Measurements from ENCODE around the gene PPIL4.
"Not testable (repeated sequence)": the region's sequence is repeated elsewhere in the genome, so short reads cannot be mapped to it uniquely, and the experiment has no call there.

Gene PPIL4

DNA sequence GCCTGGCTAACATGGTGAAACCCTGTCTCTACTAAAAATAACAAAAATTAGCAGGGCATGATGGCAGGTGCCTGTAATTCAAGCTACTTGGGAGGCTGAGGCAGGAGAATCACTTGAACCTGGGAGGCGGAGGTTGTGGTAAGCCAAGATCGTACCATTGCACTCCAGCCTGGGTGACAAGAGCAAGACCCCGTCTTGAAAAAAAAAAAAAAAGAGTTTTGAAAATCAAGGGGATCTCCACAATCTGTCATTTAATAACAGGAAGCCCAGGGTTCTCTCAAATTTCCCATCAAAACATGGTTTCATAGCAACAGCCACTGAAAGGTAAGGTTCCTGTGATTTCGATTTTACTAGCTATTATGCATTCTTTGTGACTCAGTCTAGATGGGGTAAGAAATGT is 51.0 kb downstream of the PPIL4 start:
- H3K27me3 ChIP-seq (ENCODE audit: control insufficient read depth, insufficient read depth, low read length); H3K4me3 ChIP-seq (ENCODE audit: low read length); H3K36me3 ChIP-seq (ENCODE audit: control insufficient read depth, low read depth, low read length); H3K27ac ChIP-seq (ENCODE audit: low read length); H3K4me1 ChIP-seq (ENCODE audit: control insufficient read depth, low read depth, low read length); H3K9ac ChIP-seq (ENCODE audit: low read length); H3K9me3 ChIP-seq (ENCODE audit: control insufficient read depth, low read depth, low read length): not testable (repeated sequence)

DNA sequence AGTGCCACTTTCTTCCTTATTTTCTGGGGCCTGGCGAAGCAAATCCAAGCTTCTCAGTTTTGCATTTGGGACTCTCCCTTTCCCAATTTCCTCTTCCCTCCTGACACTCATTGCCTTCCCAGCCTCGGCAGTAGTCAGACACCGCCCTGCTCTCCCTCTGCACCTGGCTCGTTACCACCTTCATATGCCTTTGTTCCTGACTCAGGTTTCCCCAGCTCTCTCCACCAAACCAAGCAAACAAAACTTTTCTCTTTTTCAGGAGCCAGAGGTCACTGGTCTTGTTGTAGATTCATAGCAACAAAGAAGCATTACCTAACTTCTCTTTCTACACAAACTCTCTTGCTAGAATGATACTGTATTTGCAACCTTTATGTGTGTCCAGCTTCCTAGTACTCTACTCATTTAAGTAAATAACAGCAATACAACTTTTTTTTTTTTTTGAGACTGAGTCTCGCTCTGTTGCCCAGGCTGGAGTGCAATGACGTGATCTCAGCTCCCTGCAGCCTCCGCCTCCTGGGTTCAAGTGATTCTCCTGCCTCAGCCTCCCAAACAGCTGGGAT is 52.0 kb downstream of the PPIL4 start:
- Histone ChIP-seq H3K36me3 (ENCODE audit: control insufficient read depth, low read depth, low read length) (no peaks in the 10 kb centered on the region), H3K9me3 (ENCODE audit: control insufficient read depth, low read depth, low read length) (no peaks in the 10 kb centered on the region), H3K27ac (ENCODE audit: low read length) (no peak overlapping the region), H3K4me1 (ENCODE audit: control insufficient read depth, low read depth, low read length) (no peaks in the 10 kb centered on the region), H3K4me3 (ENCODE audit: low read length) (no peak overlapping the region), H3K27me3 (ENCODE audit: control insufficient read depth, insufficient read depth, low read length) (no peaks in the 10 kb centered on the region), H3K9ac (ENCODE audit: low read length) (no peak overlapping the region)

GRCh38 chr6:149492798-149493343 is 53.0 kb downstream of the PPIL4 start:
- no peak overlapping the region for H3K27ac ChIP-seq (ENCODE audit: low read length)
- no peak overlapping the region for H3K9ac ChIP-seq (ENCODE audit: low read length)
- no peaks in the 10 kb centered on the region for H3K4me1 ChIP-seq (ENCODE audit: control insufficient read depth, low read depth, low read length)
- H3K36me3 ChIP-seq (ENCODE audit: control insufficient read depth, low read depth, low read length) = no peaks in the 10 kb centered on the region
- no peak overlapping the region for H3K4me3 ChIP-seq (ENCODE audit: low read length)
- H3K27me3 ChIP-seq (ENCODE audit: control insufficient read depth, insufficient read depth, low read length) = no peaks in the 10 kb centered on the region
- no peaks in the 10 kb centered on the region for H3K9me3 ChIP-seq (ENCODE audit: control insufficient read depth, low read depth, low read length)

DNA sequence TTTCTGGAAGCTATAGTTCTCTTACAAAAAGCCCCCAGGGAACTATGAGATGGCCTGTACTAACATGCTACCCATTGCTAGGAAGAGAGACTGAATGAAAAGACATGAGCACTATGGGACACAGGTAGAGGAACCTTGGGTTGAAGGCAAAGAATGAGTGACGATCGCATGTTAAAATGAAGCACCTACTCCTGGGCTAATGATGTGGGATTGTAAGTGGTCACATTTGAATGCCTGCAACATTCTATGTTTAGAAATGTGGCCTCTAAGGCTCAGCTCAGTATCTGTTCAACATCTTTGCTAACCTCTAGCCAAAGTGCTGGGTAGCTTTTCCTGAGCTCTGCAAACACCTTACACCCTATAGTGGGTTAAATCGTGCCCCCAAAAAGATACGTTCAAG is 55.9 kb downstream of the PPIL4 start:
- H3K36me3 ChIP-seq (ENCODE audit: control insufficient read depth, low read depth, low read length) = no peaks in the 10 kb centered on the region
- no peak overlapping the region for H3K27ac ChIP-seq (ENCODE audit: low read length)
- H3K9ac ChIP-seq (ENCODE audit: low read length) = no peak overlapping the region
- no peaks in the 10 kb centered on the region for H3K4me1 ChIP-seq (ENCODE audit: control insufficient read depth, low read depth, low read length)
- H3K4me3 ChIP-seq (ENCODE audit: low read length) = no peak overlapping the region
- H3K27me3 ChIP-seq (ENCODE audit: control insufficient read depth, insufficient read depth, low read length) = no peaks in the 10 kb centered on the region
- H3K9me3 ChIP-seq (ENCODE audit: control insufficient read depth, low read depth, low read length) = no peaks in the 10 kb centered on the region

GRCh38 chr6:149488815-149489214 is 57.0 kb downstream of the PPIL4 start:
- H3K9me3 ChIP-seq (ENCODE audit: control insufficient read depth, low read depth, low read length) = no peaks in the 10 kb centered on the region
- no peak overlapping the region for H3K27ac ChIP-seq (ENCODE audit: low read length)
- no peaks in the 10 kb centered on the region for H3K36me3 ChIP-seq (ENCODE audit: control insufficient read depth, low read depth, low read length)
- no peak overlapping the region for H3K4me3 ChIP-seq (ENCODE audit: low read length)
- H3K27me3 ChIP-seq (ENCODE audit: control insufficient read depth, insufficient read depth, low read length) = no peaks in the 10 kb centered on the region
- no peaks in the 10 kb centered on the region for H3K4me1 ChIP-seq (ENCODE audit: control insufficient read depth, low read depth, low read length)
- H3K9ac ChIP-seq (ENCODE audit: low read length) = no peak overlapping the region

DNA sequence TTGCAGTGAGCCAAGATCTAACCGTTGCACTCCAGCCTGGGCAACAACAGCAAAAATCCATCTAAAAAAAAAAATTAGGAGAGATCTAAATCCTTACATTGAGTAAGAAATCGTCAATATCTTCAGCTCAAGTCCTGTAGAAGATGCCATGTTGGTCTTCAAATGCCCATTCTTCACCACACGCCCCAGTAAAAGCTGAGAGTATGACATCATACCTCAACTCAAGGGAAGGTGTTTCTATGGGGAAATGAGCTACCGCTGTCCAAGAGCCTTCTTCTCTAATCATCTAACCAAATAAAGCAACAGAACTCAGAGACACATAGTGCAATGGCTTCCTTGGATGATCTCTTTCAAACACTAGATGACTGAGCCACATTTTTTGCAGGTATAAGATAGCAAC is 58.5 kb downstream of the PPIL4 start:
- no peaks in the 10 kb centered on the region for H3K9me3 ChIP-seq (ENCODE audit: control insufficient read depth, low read depth, low read length)
- H3K27me3 ChIP-seq (ENCODE audit: control insufficient read depth, insufficient read depth, low read length) = no peaks in the 10 kb centered on the region
- no peak overlapping the region for H3K4me3 ChIP-seq (ENCODE audit: low read length)
- H3K9ac ChIP-seq (ENCODE audit: low read length) = no peak overlapping the region
- no peaks in the 10 kb centered on the region for H3K36me3 ChIP-seq (ENCODE audit: control insufficient read depth, low read depth, low read length)
- H3K27ac ChIP-seq (ENCODE audit: low read length) = no peak overlapping the region
- no peaks in the 10 kb centered on the region for H3K4me1 ChIP-seq (ENCODE audit: control insufficient read depth, low read depth, low read length)

DNA sequence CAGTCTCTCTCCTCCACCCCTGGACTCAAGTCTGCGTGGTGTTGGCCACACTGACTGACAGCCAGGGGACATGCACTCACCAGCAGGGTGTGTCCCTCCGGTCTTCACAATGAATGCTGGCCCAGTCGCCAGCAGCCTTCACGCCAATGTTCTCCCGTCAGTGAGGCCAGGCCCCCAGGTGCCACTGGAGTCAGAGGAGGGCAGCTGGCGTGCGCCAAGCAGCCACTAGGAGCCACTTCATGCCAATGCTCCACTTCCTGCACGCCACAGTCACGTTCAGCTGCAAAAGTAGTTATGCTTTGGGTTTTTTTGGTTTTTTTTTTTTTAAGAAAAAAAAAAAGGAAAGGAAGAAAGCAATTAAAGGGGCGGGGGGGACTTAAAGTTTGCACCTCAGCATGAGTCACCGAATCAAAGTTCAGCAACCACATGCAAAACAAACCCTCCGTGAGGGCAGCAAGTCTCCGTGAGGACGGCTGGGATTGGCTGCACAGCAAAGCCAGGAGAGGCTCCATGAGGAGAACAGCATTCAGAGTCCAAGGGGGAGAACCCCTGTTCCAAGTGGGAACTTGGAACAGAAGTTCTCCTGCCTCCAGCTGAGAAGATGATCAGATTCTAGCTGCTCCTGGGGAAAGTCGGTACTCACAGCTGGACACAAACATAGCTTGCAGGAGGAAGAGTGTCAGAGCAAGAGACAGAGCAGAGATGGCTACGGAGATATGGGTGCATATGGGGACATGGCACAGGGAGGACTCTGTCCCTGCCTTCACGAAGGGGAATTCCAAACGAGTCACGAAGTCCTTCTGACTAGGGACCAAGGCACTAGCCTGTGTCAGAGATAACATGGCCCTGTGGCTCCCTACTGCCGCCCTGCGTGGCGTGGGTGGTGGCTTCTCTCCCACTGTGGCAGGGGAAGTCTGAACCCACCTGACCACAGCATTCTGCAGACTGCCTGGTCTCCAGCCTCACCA is 60.8 kb downstream of the PPIL4 start, which contains the start of gene ZC3H12D:
Gene ZC3H12D (minus strand): TSS at position 282 of the 968 bp plus-strand sequence. CDS start 10,471 bp downstream, outside the sequence.
- Histone ChIP-seq H3K27ac (ENCODE audit: low read length) (no peak within 1 kb of the TSS), H3K4me3 (ENCODE audit: low read length) (no peak within 1 kb of the TSS), H3K9ac (ENCODE audit: low read length) (no peak within 1 kb of the TSS)

GRCh38 chr6:149483849-149484655 is 61.8 kb downstream of the PPIL4 start:
- H3K9me3 ChIP-seq (ENCODE audit: control insufficient read depth, low read depth, low read length) = no peaks in the 10 kb centered on the region
- no peak overlapping the region for H3K9ac ChIP-seq (ENCODE audit: low read length)
- H3K27ac ChIP-seq (ENCODE audit: low read length) = no peak overlapping the region
- no peak overlapping the region for H3K4me3 ChIP-seq (ENCODE audit: low read length)
- no peaks in the 10 kb centered on the region for H3K4me1 ChIP-seq (ENCODE audit: control insufficient read depth, low read depth, low read length)
- no peaks in the 10 kb centered on the region for H3K27me3 ChIP-seq (ENCODE audit: control insufficient read depth, insufficient read depth, low read length)
- H3K36me3 ChIP-seq (ENCODE audit: control insufficient read depth, low read depth, low read length) = no peaks in the 10 kb centered on the region

More for the DNA sequence above, 60.8 kb downstream of the PPIL4 start, which contains the start of gene ZC3H12D:
- no peaks in the 10 kb centered on the region for H3K4me1 ChIP-seq (ENCODE audit: control insufficient read depth, low read depth, low read length)
- H3K27me3 ChIP-seq (ENCODE audit: control insufficient read depth, insufficient read depth, low read length) = no peaks in the 10 kb centered on the region
- no peaks in the 10 kb centered on the region for H3K9me3 ChIP-seq (ENCODE audit: control insufficient read depth, low read depth, low read length)
- H3K36me3 ChIP-seq (ENCODE audit: control insufficient read depth, low read depth, low read length) = no peaks in the 10 kb centered on the region

DNA sequence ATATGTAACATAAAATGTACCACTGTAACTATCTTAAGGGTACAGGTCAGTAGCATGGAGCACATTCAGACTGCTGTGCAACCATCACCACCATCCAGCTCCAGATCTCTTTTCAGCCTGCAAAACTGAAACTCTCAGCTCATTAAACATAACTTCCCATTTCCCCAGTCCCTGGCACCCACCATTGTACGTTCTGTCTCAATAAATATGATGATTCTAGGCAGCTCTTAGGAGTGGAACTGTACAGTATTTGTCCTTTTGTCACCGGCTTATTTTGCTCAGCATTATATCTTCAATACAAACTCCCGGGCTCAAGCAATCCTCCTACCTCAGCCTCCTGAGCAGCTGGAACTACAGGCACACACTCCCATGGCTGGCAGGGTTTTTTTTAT is 62.5 kb downstream of the PPIL4 start:
- Histone ChIP-seq H3K4me3 (ENCODE audit: low read length) (no peak overlapping the region), H3K36me3 (ENCODE audit: control insufficient read depth, low read depth, low read length) (no peaks in the 10 kb centered on the region), H3K27ac (ENCODE audit: low read length) (no peak overlapping the region), H3K9me3 (ENCODE audit: control insufficient read depth, low read depth, low read length) (no peaks in the 10 kb centered on the region), H3K4me1 (ENCODE audit: control insufficient read depth, low read depth, low read length) (no peaks in the 10 kb centered on the region), H3K9ac (ENCODE audit: low read length) (no peak overlapping the region), H3K27me3 (ENCODE audit: control insufficient read depth, insufficient read depth, low read length) (no peaks in the 10 kb centered on the region)

DNA sequence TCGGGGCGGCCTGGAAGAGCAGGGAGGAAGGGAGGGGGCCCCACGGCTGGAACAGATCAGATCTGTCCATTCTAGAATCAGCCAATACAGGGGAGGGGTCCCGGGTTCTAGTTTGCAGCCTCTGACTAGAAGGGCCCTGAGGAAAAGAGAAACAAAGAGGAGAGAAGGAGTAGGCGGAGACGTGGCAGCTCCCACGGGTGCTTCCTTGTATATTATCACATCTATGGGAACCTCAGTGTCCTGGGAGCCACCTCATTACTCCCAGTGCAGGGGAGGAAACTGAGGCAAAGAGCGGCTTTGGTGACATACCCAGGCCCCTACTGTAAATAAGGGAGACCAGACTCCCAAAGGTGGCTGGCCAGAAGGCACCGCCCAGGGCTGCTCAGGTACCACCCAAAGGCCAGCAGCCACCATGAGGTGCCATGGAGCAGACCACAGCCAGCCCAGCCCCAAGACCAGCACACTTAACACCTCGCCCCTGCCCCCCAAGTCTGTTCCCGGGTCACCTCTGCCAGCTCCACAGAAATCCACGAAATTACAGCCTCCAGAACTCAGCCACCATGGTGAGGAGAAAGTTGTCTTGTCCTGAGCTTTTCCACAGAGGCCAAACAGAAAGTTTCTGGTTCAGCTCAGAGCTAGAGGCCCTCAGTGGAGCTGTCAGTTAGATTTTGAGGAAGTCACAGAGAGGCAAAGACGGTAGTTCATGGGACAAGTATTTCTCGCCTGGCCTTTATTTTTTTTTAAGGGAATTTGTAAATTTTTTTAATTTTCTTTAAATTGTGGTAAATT is 63.1 kb downstream of the PPIL4 start:
- Histone ChIP-seq H3K27me3 (ENCODE audit: control insufficient read depth, insufficient read depth, low read length) (no peaks in the 10 kb centered on the region), H3K27ac (ENCODE audit: low read length) (no peak overlapping the region), H3K36me3 (ENCODE audit: control insufficient read depth, low read depth, low read length) (no peaks in the 10 kb centered on the region), H3K4me1 (ENCODE audit: control insufficient read depth, low read depth, low read length) (no peaks in the 10 kb centered on the region), H3K4me3 (ENCODE audit: low read length) (no peak overlapping the region), H3K9me3 (ENCODE audit: control insufficient read depth, low read depth, low read length) (no peaks in the 10 kb centered on the region), H3K9ac (ENCODE audit: low read length) (no peak overlapping the region)
